A673 (cell line): ENCODE results near the gene CERS6.

Experiments
- CTCF ChIP-seq: fragments of 300-800, 200-600 bp; sonication (generic); conservative IDR thresholded peaks from 2 replicates; pipeline ENCODE4 v1.5.1; 2017; ENCODE audit warnings: low read depth, mild to moderate bottlenecking, antibody characterized with exemption, low read length, moderate library complexity, mixed read lengths
- EZH2 ChIP-seq: fragments of 200-600 bp; sonication (generic); IDR thresholded peaks from 2 replicates; pipeline ENCODE4 v1.6.1; 2017; ENCODE audit warnings: borderline replicate concordance, low read depth, mild to moderate bottlenecking, mixed read lengths, antibody characterized with exemption, low read length; ENCODE audit not compliant: poor library complexity, severe bottlenecking

GRCh38 chr2:168529054-168529833, 73.2 kb downstream of the CERS6 start:
- no peak for TF ChIP-seq CTCF
- no peak for TF ChIP-seq EZH2
